Gastrocnemius medialis (tissue), 4 donors: ENCODE data around the gene MEIS1. TPM values are rescaled to one million over a fixed set of nuclear protein-coding genes. Genes with fewer than 3 reads are reported as not detected.
A peak's percentile ranks its signal among the peaks of the same experiment; 100 is the strongest.

ENCODE experiments used
- ATAC-seq, 2 donors: fragments of 150-250 bp; one replicate each; pipeline ENCODE4 v1.9.1; 2016
- DNase-seq, 2 donors: peaks; one replicate each; pipeline ENCODE4 v3.0.0-alpha.2; 2019
- H3K27ac ChIP-seq, 4 donors: fragments of 200-600 bp; sonication (generic); 1 replicate in 1 of 4; 2 replicates in 3 of 4; pipeline ENCODE4 v1.5.1; 2016 to 2018; ENCODE audit warnings: mild to moderate bottlenecking in 2 of 4, moderate library complexity in 1 of 4
- H3K27me3 ChIP-seq, 3 donors: fragments of 200-600 bp; sonication (generic) in 2 of 3; 1 replicate in 1 of 3; 2 replicates in 2 of 3; pipeline versions ENCODE4 v1.5.1 to v1.6.0; 2016 to 2019; ENCODE audit warnings: mild to moderate bottlenecking in 1 of 3, moderate library complexity in 1 of 3
- H3K36me3 ChIP-seq, 2 donors: fragments of 200-600 bp; sonication (generic) in 1 of 2; one replicate each; pipeline ENCODE4 v1.5.1; 2017 to 2018
- H3K4me1 ChIP-seq, 2 donors: fragments of 200-600 bp; sonication (generic) in 1 of 2; one replicate each; pipeline ENCODE4 v1.5.1; 2016 to 2017; ENCODE audit warnings: mild to moderate bottlenecking in 2 of 2
- H3K4me3 ChIP-seq, 4 donors: fragments of 200-600 bp; sonication (generic) in 3 of 4; 1 replicate in 1 of 4; 2 replicates in 3 of 4; pipeline ENCODE4 v1.5.1; 2016 to 2019; ENCODE audit warnings: mild to moderate bottlenecking in 2 of 4
- H3K9me3 ChIP-seq, 3 donors: fragments of 200-600 bp; sonication (generic) in 2 of 3; 1 replicate in 1 of 3; 2 replicates in 2 of 3; pipeline ENCODE4 v1.5.1; 2016 to 2019
- POLR2A ChIP-seq, 2 donors: fragments of 450-650 bp; IDR thresholded peaks; one replicate each; pipeline ENCODE4 v1.6.1; 2017; ENCODE audit warnings: antibody characterized with exemption in 2 of 2, mild to moderate bottlenecking in 2 of 2, moderate library complexity in 2 of 2
- in situ Hi-C, 4 donors: fragments of 200-750 bp; cut with MboI; loops; one replicate each; pipeline versions ENCODE4 v1.15.0 to v1.8.0; 2017; ENCODE audit warnings: low sequenced_read_pairs in 4 of 4
- intact Hi-C: fragments of 100-400 bp; cut with DNase I; formaldehyde crosslinking; loops from one replicate; pipeline ENCODE4 v1.15.1; 2023; ENCODE audit warnings: low total_unique reads
- total RNA-seq, 4 donors: library from RNA; depleted of rRNA; stranded (reverse); fragments of >200 nt; gene quantifications; one replicate each; pipeline versions ENCODE4 v1.1.0 to v1.2.3, GENCODE V29; 2016
- TF ChIP-seq, protein P1 (sequence below), 5 experiments: fragments of 450-650 bp in 3 of 5; fragments of 200-600 bp in 2 of 5; sonication (generic) in 2 of 5; IDR thresholded peaks in 4 of 5; conservative IDR thresholded peaks in 1 of 5; 1 replicate in 4 of 5; 2 replicates in 1 of 5; pipeline ENCODE4 v1.5.1; 2016 to 2019; ENCODE audit warnings: antibody characterized with exemption in 5 of 5, mild to moderate bottlenecking in 3 of 5, moderate library complexity in 3 of 5

MEIS1 gene
- total RNA-seq, 4 donors from 2014 or later: 1.3 to 8.2 (median 2.0) TPM

DNA sequence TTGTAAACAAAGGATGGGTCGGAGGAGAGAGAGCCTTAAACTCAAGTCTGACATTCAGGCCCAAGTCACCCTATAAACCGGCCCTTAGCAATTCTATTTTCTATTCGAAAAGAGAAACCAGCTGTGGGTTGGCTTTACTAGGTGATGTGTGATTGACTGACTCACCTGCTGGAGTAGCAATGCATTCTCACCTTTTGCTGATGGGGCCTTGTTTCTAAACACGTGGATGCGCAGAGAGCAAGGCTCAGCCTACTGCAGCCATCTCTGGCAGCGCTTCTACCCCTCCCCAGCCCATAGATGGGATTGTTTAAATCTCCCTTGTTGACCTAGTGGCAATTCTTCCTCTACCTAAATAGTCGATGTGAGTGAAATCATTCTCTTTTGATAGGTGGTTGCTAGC is 138.5 kb downstream of the MEIS1 start:
- no peaks in the 10 kb centered on the region for H3K36me3 ChIP-seq
- ATAC-seq (no peak), DNase-seq (no peak)
- peaks cover 56 to 62% (median 60%) of the 10 kb centered on the region in 3 donors for H3K27me3 ChIP-seq
- intact Hi-C loops: loop anchor here (10.0 kb wide), 1 partner anchor 1271 kb away; no protein-coding TSS in a partner anchor
- H3K9me3 ChIP-seq: no peaks in the 10 kb centered on the region
- H3K4me1 ChIP-seq: peaks cover 19 to 30% of the 10 kb centered on the region in 2 donors
- H3K4me3 ChIP-seq: no peak overlapping the region
- H3K27ac ChIP-seq: no peak overlapping the region
- in situ Hi-C loops: no loop called here
- TF ChIP-seq, protein P1, sequence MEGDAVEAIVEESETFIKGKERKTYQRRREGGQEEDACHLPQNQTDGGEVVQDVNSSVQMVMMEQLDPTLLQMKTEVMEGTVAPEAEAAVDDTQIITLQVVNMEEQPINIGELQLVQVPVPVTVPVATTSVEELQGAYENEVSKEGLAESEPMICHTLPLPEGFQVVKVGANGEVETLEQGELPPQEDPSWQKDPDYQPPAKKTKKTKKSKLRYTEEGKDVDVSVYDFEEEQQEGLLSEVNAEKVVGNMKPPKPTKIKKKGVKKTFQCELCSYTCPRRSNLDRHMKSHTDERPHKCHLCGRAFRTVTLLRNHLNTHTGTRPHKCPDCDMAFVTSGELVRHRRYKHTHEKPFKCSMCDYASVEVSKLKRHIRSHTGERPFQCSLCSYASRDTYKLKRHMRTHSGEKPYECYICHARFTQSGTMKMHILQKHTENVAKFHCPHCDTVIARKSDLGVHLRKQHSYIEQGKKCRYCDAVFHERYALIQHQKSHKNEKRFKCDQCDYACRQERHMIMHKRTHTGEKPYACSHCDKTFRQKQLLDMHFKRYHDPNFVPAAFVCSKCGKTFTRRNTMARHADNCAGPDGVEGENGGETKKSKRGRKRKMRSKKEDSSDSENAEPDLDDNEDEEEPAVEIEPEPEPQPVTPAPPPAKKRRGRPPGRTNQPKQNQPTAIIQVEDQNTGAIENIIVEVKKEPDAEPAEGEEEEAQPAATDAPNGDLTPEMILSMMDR (IDR thresholded peaks at IDR 0.05 in 4 of 5, conservative IDR thresholded peaks at IDR 0.05 in 1 of 5): no peak
- TF ChIP-seq POLR2A (IDR thresholded peaks at IDR 0.05): no peak

DNA sequence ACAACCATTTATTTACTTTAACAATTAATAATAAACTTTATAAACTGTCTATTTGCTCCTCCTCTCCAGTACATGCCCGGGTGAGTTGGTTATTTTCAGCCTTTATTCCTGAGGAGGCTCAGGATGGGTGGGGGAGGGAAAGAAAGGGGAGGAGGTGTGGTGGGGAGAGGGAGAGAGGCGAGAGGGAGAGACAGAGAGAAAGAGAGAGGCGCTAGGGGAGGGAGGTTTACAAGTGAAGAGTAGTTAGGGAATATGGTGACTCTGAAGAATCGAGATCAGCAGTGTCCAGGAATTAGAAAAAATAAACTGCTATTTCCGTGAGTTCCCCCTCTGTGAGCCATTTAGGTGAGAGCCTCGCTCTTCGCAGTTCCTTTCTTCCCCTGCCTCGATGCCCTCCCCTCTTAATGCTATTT is 138.9 kb downstream of the MEIS1 start:
- DNase-seq (no peak), ATAC-seq (no peak)
- Histone ChIP-seq H3K27me3 (peaks cover 60 to 67% (median 64%) of the 10 kb centered on the region in 3 donors), H3K4me3 (no peak overlapping the region), H3K27ac (no peak overlapping the region), H3K36me3 (no peaks in the 10 kb centered on the region), H3K4me1 (peaks cover 19 to 30% of the 10 kb centered on the region in 2 donors), H3K9me3 (no peaks in the 10 kb centered on the region)
- in situ Hi-C loops: no loop called here
- intact Hi-C loops: loop anchor here (10.0 kb wide), 1 partner anchor 1271 kb away; no protein-coding TSS in a partner anchor
- TF ChIP-seq, protein P1 (IDR thresholded peaks at IDR 0.05 in 4 of 5, conservative IDR thresholded peaks at IDR 0.05 in 1 of 5): no peak
- no peak for TF ChIP-seq POLR2A (IDR thresholded peaks at IDR 0.05)

DNA sequence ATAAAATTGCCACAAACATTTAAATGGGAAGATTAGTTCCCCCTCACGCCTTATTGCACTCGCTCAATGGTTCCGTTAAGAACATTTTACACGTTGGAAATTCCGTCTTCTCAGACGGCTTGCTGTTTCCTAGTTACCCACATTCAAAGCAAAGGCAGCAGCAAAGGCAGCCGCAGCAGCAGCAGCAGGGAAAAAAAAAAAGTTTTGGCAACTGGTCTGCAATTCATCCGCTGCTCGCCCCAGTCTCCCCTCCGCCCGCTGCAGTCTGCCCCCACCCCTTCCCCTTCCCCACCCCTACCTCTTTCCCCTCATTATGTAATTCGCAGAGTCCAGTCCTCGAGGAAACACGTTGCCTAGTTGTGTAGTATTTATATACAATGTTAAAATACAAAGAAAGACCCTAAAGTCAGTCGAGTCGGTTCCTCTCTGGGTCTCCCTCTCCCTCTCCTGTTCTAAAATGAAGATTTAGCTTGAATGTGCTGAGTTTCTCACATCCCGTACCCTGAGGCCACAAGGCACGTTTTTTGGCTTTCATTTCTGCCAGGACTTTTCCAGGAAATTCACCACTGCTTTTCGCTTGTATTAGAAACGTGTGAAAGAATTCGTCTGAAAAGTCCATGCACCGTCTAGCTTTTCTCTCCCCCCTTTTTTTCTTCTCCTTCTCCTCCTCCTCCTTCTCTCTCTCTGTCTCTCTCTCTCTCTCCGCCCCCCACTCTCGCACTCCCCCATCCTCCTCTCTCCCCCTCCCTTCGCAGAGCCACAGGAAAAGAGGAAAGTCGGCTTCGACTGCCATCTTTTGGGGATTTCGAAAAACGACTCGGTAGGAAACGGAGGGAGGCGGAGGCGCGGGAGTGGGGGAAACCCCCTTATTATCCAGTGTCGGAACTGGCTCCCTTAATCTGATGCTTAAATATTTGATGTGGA is 140.0 kb downstream of the MEIS1 start:
- TF ChIP-seq, protein P1 (IDR thresholded peaks at IDR 0.05 in 4 of 5, conservative IDR thresholded peaks at IDR 0.05 in 1 of 5): no peak
- TF ChIP-seq POLR2A (IDR thresholded peaks at IDR 0.05): no peak
- H3K27me3 ChIP-seq: peaks cover 71 to 78% (median 75%) of the 10 kb centered on the region in 3 donors
- no peaks in the 10 kb centered on the region for H3K9me3 ChIP-seq
- no peaks in the 10 kb centered on the region for H3K36me3 ChIP-seq
- H3K4me3 ChIP-seq: peak overlapping the region; percentile 38 to 67 (median 50)
- intact Hi-C loops (loop anchor here (1.0 to 10.0 kb wide), 2 partner anchors 146 to 1270 kb away; no protein-coding TSS in a partner anchor), in situ Hi-C loops (loop anchor here in 1 of 4 donors (25.0 kb wide), 1 partner anchor 1262 kb away; no protein-coding TSS in a partner anchor)
- peaks cover 19 to 30% of the 10 kb centered on the region in 2 donors for H3K4me1 ChIP-seq
- ATAC-seq (peak in 1 of 2 donors; percentile 43), DNase-seq (peak in 1 of 2 donors; percentile 17)
- no peak overlapping the region for H3K27ac ChIP-seq

DNA sequence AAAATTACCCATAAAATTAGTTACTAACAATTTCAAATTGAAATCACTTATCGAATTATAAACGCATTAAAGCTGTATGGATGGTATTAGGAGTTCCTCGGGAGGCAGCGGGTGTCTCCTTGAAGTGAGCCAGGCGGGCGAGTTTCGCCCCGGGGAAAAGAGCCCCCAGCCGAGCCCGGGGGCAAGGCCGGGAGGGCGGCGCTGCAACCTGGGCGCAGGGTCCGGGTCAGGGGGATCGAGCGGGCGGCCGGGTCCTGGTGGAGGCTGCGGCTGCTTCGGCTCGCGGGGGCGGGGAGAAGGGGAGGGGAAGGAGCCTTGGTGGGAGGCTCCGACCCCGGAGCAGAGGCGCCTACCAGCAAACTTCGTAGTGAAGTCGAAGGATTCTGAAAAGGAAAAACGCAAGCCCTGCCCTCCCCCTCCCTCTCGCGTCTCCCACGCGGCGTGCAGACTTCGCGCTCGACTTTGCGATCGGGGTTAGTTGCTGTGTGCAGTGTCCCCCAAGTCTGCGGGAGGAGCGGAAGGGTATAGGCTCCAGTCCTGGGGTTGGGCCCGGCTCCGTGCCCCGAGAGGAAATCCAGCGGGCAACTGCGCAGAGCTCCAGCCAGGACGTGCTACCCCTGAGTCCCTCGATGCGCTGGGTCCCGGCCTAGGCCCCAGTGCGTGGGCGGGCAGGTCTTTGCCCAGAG is 140.8 kb downstream of the MEIS1 start:
- no peak for TF ChIP-seq POLR2A (IDR thresholded peaks at IDR 0.05)
- TF ChIP-seq, protein P1 (IDR thresholded peaks at IDR 0.05 in 4 of 5, conservative IDR thresholded peaks at IDR 0.05 in 1 of 5): no peak
- peaks cover 19 to 30% of the 10 kb centered on the region in 2 donors for H3K4me1 ChIP-seq
- no peaks in the 10 kb centered on the region for H3K9me3 ChIP-seq
- no peaks in the 10 kb centered on the region for H3K36me3 ChIP-seq
- in situ Hi-C loops: loop anchor here in 1 of 4 donors (25.0 kb wide), 1 partner anchor 1262 kb away; no protein-coding TSS in a partner anchor
- H3K27ac ChIP-seq: no peak overlapping the region
- peaks cover 79 to 86% (median 83%) of the 10 kb centered on the region in 3 donors for H3K27me3 ChIP-seq
- intact Hi-C loops: loop anchor here (1.0 to 10.0 kb wide), 2 partner anchors 146 to 1269 kb away; no protein-coding TSS in a partner anchor
- DNase-seq (no peak), ATAC-seq (peak in 1 of 2 donors; percentile 19)
- H3K4me3 ChIP-seq: peak overlapping the region; percentile 38 to 67 (median 50)
